HepG2 (cell line): ENCODE results near the gene NGLY1. TPM values are rescaled to one million over a fixed set of nuclear protein-coding genes. Genes with fewer than 3 reads are reported as not detected.

Experiments used
- ASH2L ChIP-seq: fragments of 300-600, 200-600 bp; sonication (generic); IDR thresholded peaks from 2 replicates; pipeline ENCODE4 v1.7.0; 2017; ENCODE audit warnings: low read depth, mild to moderate bottlenecking, moderate library complexity, mixed read lengths, low read length; ENCODE audit not compliant: insufficient read length
- EEA1 ChIP-seq: sonication (generic); formaldehyde crosslinking; IDR thresholded peaks from 2 replicates; pipeline ENCODE4 v1.5.1; 2020; ENCODE audit warnings: mild to moderate bottlenecking, missing genetic modification reagents, borderline replicate concordance
- EP300 ChIP-seq, 3 experiments: sonication (generic) in 1 of 3; formaldehyde crosslinking in 1 of 3; IDR thresholded peaks; 2 replicates each; pipeline versions ENCODE4 v1.5.1 to v1.6.1; 2011 to 2020; ENCODE audit warnings: low read depth in 2 of 3, low read length in 2 of 3, borderline replicate concordance in 1 of 3, improper control_type of control experiment in 1 of 3, mild to moderate bottlenecking in 1 of 3, missing genetic modification reagents in 1 of 3, moderate library complexity in 1 of 3
- FOXM1 ChIP-seq: sonication (generic); formaldehyde crosslinking; IDR thresholded peaks from 2 replicates; pipeline ENCODE4 v1.5.0; 2020; ENCODE audit warnings: missing genetic modification reagents
- FOXO1 ChIP-seq: sonication (generic); formaldehyde crosslinking; IDR thresholded peaks from 2 replicates; pipeline ENCODE4 v1.4.0; 2020; ENCODE audit warnings: missing genetic modification reagents
- MBNL3 ChIP-seq: fragments of 250-450 bp; sonication (Bioruptor Pico); conservative IDR thresholded peaks from 2 replicates; pipeline ENCODE4 v1.8.0; 2022; ENCODE audit warnings: mild to moderate bottlenecking, inconsistent platforms
- MIER2 ChIP-seq: IDR thresholded peaks from 2 replicates; pipeline ENCODE4 v1.6.1; 2016; ENCODE audit warnings: missing biosample characterization, missing genetic modification reagents
- TMF1 ChIP-seq: sonication (generic); formaldehyde crosslinking; IDR thresholded peaks from 2 replicates; pipeline ENCODE4 v1.8.1; 2022; ENCODE audit warnings: low read depth, missing genetic modification reagents
- ZNF251 ChIP-seq: sonication (generic); formaldehyde crosslinking; IDR thresholded peaks from 2 replicates; pipeline ENCODE4 v1.9.0; 2021; ENCODE audit warnings: mild to moderate bottlenecking, missing genetic modification reagents
- ZNF253 ChIP-seq: sonication (generic); formaldehyde crosslinking; IDR thresholded peaks from 2 replicates; pipeline ENCODE4 v1.8.0; 2022; ENCODE audit warnings: mild to moderate bottlenecking, missing genetic modification reagents, borderline replicate concordance
- ZNF274 ChIP-seq: sonication (generic); formaldehyde crosslinking; IDR thresholded peaks from 2 replicates; pipeline ENCODE4 v1.5.1; 2020; ENCODE audit warnings: mild to moderate bottlenecking, missing genetic modification reagents
- ZNF543 ChIP-seq: sonication (generic); formaldehyde crosslinking; IDR thresholded peaks from 2 replicates; pipeline ENCODE4 v1.4.0; 2020; ENCODE audit warnings: mild to moderate bottlenecking, missing genetic modification reagents
- ZNF607 ChIP-seq: sonication (generic); formaldehyde crosslinking; IDR thresholded peaks from 2 replicates; pipeline ENCODE4 v1.5.1; 2020; ENCODE audit warnings: missing genetic modification reagents, mild to moderate bottlenecking, borderline replicate concordance
- ZNF772 ChIP-seq: sonication (generic); formaldehyde crosslinking; IDR thresholded peaks from 2 replicates; pipeline ENCODE4 v1.5.0; 2020; ENCODE audit warnings: mild to moderate bottlenecking, missing genetic modification reagents
- ZSCAN30 ChIP-seq: sonication (generic); formaldehyde crosslinking; IDR thresholded peaks from 2 replicates; pipeline ENCODE4 v1.5.0; 2020; ENCODE audit warnings: mild to moderate bottlenecking, missing genetic modification reagents
- polyA plus RNA-seq, 8 experiments: library from polyadenylated mRNA; depleted of rRNA in 3 of 8; stranded (reverse) in 7 of 8; unstranded in 1 of 8; fragments of >200 nt; fragmentation: Illumina TruSeq in 4 of 8; extraction: Trizol in 4 of 8; gene quantifications; 2 replicates each; pipeline versions ENCODE4 v1.2.1 to v1.2.3, GENCODE V29; 2011 to 2016; ENCODE audit warnings: low read depth in 4 of 8, missing spikeins in 1 of 8, mixed read lengths in 1 of 8; ENCODE audit not compliant: insufficient read depth in 1 of 8
- total RNA-seq, 5 experiments: library from RNA; depleted of rRNA; stranded (reverse); fragments of >200 nt; fragmentation: Illumina TruSeq; extraction: Trizol; gene quantifications; 2 replicates each; pipeline ENCODE4 v1.2.3, GENCODE V29; 2016; ENCODE audit warnings: low read depth in 1 of 5
- TF ChIP-seq, protein P1 (sequence below): sonication (generic); formaldehyde crosslinking; IDR thresholded peaks from 2 replicates; pipeline ENCODE4 v1.5.0; 2020; ENCODE audit warnings: mild to moderate bottlenecking, low read depth, missing genetic modification reagents, borderline replicate concordance
- TF ChIP-seq, protein P2 (sequence below): sonication (generic); formaldehyde crosslinking; IDR thresholded peaks from 2 replicates; pipeline ENCODE4 v1.4.0; 2020; ENCODE audit warnings: mild to moderate bottlenecking, missing genetic modification reagents

NGLY1 gene
- total and polyA plus RNA-seq, 2 of the 13 experiments (the other 11 are each of a cell fraction or from before 2014, with no cell fraction given): 28.2 to 44.5 TPM

DNA sequence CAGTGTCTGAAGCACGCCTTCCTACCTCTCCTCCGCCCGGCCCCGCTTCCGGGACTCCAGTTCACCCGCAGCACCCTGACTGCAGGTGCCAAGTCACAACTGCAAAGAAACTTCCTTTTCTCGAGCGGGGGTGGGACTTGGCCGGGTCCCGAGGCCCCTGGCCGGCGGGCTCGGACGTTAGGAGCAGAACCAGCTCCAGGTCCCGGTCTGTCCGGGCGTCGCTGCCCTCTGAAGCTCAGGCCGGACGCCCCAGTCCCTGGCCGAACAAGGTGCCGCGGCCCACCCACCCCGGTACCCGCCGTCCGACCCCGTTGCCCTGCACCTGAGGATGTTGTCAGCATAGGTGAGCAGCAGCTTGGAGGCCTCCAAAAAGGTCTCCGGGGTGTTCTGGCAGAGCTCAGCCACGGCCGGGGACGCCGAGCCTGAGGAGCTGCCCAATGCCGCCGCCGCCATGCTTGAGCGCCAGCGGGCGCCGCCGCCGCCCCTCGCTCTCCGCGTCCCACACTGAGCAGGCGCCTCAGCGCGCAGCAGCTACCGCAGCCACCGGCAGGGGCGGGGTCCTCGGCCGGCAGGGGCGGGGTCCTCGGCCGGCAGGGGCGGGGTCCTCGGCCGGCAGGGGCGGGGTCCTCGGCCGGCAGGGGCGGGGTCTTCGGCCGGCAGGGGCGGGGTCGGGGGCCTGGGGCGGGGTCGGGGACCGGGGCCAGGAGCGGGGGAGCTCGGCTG is at the start of gene NGLY1 (continued):
- TF ChIP-seq ZNF253 (CRISPR knock-in tag): no peak; the same call in 1 of the 2 replicates
- no peak for TF ChIP-seq EP300 (IDR thresholded peaks at IDR 0.05; ENCODE audit: low read depth in 2 of 2, low read length in 2 of 2)
- no peak for TF ChIP-seq EP300 (CRISPR knock-in tag; IDR thresholded peaks at IDR 0.05; ENCODE audit: borderline replicate concordance)
- TF ChIP-seq MIER2 (CRISPR knock-in tag): no peak
- no peak; the same call in 1 of the 2 replicates for TF ChIP-seq FOXO1 (CRISPR knock-in tag)
- no peak for TF ChIP-seq ZNF274
- TF ChIP-seq ZNF607 (CRISPR knock-in tag): peak; percentile 71; the same call in 1 of the 2 replicates
- no peak for TF ChIP-seq MBNL3 (CRISPR knock-in tag)
- TF ChIP-seq EEA1 (CRISPR knock-in tag): no peak
- TF ChIP-seq, protein P1, sequence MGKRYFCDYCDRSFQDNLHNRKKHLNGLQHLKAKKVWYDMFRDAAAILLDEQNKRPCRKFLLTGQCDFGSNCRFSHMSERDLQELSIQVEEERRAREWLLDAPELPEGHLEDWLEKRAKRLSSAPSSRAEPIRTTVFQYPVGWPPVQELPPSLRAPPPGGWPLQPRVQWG (CRISPR knock-in tag): no peak
- peak; percentile 36; the same call in 1 of the 2 replicates for TF ChIP-seq TMF1 (CRISPR knock-in tag)
- TF ChIP-seq ZSCAN30 (CRISPR knock-in tag): no peak
- no peak; the same call in 1 of the 2 replicates for TF ChIP-seq ZNF543 (CRISPR knock-in tag)
- TF ChIP-seq ZNF772 (CRISPR knock-in tag): no peak
- TF ChIP-seq, protein P2, sequence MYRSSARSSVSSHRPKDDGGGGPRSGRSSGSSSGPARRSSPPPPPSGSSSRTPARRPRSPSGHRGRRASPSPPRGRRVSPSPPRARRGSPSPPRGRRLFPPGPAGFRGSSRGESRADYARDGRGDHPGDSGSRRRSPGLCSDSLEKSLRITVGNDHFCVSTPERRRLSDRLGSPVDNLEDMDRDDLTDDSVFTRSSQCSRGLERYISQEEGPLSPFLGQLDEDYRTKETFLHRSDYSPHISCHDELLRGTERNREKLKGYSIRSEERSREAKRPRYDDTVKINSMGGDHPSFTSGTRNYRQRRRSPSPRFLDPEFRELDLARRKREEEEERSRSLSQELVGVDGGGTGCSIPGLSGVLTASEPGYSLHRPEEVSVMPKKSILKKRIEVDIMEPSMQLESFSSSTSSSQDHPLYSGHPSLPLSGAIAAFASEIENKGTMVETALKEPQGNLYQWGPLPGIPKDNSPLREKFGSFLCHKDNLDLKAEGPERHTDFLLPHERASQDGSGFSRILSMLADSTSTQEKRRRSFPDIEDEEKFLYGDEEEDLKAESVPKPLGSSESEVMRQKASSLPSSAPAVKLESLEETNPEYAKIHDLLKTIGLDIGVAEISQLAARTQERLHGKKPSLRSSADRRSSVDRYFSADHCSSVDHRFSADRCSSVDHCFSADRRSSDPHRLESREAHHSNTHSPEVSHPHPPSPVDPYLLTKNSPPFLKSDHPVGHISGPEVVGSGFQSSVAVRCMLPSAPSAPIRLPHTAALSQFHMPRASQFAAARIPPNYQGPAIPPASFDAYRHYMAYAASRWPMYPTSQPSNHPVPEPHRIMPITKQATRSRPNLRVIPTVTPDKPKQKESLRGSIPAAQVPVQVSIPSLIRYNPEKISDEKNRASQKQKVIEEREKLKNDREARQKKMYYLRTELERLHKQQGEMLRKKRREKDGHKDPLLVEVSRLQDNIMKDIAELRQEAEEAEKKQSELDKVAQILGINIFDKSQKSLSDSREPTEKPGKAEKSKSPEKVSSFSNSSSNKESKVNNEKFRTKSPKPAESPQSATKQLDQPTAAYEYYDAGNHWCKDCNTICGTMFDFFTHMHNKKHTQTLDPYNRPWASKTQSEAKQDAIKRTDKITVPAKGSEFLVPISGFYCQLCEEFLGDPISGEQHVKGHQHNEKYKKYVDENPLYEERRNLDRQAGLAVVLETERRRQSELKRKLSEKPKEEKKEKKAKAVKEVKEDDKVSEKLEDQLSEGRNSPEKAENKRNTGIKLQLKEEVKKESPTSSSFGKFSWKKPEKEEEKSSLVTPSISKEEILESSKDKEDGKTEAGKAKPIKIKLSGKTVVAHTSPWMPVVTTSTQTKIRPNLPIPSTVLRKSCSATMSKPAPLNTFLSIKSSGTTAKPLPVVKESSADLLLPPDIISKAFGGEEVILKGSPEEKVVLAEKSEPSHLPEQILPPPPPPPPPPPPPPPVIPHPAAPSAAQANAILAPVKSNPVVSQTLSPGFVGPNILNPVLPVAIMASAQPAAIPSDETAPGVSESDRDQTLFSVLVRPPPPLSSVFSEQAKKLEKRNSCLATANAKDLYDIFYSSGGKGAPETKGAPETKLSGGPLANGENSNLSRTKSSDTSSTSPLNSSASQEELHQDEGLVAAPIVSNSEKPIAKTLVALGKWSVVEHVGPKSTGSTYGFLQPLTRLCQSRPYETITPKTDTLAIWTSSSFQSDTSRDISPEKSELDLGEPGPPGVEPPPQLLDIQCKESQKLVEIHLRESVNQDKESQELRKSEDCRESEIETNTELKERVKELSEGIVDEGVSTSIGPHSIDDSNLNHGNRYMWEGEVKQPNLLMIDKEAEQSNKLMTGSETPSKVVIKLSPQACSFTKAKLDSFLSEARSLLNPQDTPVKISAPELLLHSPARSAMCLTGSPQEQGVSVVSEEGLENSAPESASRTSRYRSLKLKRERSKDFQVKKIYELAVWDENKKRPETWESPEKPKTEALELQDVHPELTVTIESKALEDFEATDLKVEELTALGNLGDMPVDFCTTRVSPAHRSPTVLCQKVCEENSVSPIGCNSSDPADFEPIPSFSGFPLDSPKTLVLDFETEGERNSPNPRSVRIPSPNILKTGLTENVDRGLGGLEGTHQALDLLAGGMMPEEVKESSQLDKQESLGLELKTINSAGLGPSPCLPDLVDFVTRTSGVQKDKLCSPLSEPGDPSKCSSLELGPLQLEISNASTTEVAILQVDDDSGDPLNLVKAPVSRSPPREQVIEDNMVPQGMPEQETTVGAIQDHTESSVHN (CRISPR knock-in tag): no peak
- TF ChIP-seq ASH2L: peak; percentile 64
- no peak for TF ChIP-seq ZNF251 (CRISPR knock-in tag)
- TF ChIP-seq FOXM1: peak; percentile 41; the same call in 1 of the 2 replicates
